ENCODE results near the gene NXPH2.

Gene NXPH2

GRCh38 chr2:138632066-138632620, 148.0 kb downstream of the NXPH2 start:
- DNase-seq = no peak

GRCh38 chr2:138630164-138630563, 150.0 kb downstream of the NXPH2 start:
- DNase-seq = no peak

- no peak for DNase-seq
Measured at GRCh38 chr2:138626148-138626547, 154.0 kb downstream of the NXPH2 start.

- no peak for DNase-seq
Measured at GRCh38 chr2:138622613-138623012, 157.6 kb downstream of the NXPH2 start.

- DNase-seq = no peak
Measured at GRCh38 chr2:138621139-138621538, 159.1 kb downstream of the NXPH2 start.

GRCh38 chr2:138620431-138620830, 159.8 kb downstream of the NXPH2 start:
- no peak for DNase-seq

Data from NCI-H187 (cell line).